ENCODE data around the gene ATP2A2. TPM values are rescaled to one million over a fixed set of nuclear protein-coding genes. Genes with fewer than 3 reads are reported as not detected.
A peak's percentile ranks its signal among the peaks of the same experiment; 100 is the strongest.
"Not testable (repeated sequence)": the region's sequence is repeated elsewhere in the genome, so short reads cannot be mapped to it uniquely, and the experiment has no call there.

The ATP2A2 gene
- total and polyA plus RNA-seq, 2 experiments from 2014 or later, result 297 to 400 TPM

DNA sequence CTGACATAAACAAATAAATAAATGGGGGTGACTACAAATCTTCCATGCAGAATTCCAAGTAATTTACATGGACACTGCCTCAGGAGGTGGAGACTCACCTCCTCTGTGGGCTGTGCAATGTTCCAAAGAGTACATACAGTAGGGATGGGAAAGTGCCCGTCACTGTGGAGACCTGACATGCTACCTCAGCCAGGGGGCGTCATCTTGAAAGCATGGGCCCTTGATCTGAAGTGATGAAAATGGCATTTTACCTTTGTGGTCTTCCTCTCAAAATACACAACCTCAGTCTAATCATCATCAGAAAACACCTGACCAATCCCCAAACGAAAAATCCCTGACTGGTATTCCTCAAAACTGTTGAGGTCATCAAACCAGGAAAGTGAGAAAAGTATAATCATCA is 74.0 kb downstream of the ATP2A2 start:
- Histone ChIP-seq H3K27ac (peak overlapping the region; percentile 26), H3K27me3 (no peaks in the 10 kb centered on the region), H3K9me3 (ENCODE audit: low read depth) (no peaks in the 10 kb centered on the region), H3K4me1 (ENCODE audit: low read depth) (no peaks in the 10 kb centered on the region), H3K36me3 (peaks cover 14% of the 10 kb centered on the region), H3K4me3 (no peak overlapping the region)
- DNase-seq (ENCODE audit: low read depth in 1 of 2, low spot score in 1 of 2), result peak in 1 of 2 donors; percentile 47
- TF ChIP-seq, protein P1, sequence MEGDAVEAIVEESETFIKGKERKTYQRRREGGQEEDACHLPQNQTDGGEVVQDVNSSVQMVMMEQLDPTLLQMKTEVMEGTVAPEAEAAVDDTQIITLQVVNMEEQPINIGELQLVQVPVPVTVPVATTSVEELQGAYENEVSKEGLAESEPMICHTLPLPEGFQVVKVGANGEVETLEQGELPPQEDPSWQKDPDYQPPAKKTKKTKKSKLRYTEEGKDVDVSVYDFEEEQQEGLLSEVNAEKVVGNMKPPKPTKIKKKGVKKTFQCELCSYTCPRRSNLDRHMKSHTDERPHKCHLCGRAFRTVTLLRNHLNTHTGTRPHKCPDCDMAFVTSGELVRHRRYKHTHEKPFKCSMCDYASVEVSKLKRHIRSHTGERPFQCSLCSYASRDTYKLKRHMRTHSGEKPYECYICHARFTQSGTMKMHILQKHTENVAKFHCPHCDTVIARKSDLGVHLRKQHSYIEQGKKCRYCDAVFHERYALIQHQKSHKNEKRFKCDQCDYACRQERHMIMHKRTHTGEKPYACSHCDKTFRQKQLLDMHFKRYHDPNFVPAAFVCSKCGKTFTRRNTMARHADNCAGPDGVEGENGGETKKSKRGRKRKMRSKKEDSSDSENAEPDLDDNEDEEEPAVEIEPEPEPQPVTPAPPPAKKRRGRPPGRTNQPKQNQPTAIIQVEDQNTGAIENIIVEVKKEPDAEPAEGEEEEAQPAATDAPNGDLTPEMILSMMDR (IDR thresholded peaks at IDR 0.05; ENCODE audit: low read depth, low read length), result peak; percentile 12

DNA sequence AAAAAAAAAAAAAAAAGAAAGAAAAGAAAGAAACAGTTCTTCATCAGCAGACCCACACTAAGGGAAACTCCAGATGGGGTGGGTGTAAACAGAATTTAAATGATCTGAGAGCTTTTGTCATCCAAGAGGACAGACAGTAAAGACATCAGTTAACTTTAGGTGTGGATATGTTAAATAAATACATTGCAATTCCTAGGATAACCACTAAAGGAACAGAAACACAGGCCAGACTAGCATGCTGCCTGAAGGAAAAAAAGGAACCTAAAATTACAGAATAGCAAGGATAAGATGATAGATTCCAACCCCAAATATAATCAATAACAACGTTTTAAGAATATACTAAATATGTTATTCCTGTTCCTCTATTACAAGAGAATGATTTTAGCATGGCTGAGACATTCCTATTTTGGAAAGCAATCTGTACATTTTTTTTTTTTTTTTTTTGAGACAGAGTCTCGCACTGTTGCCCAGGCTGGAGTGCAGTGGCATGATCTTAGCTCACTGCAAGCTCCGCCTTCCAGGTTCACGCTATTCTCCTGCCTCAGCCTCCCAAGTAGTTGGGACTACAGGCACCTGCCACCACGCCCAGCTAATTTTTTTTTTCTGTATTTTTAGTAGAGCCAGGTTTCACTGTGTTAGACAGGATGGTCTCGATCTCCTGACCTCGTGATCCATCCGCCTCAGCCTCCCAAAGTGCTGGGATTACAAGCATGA is 77.5 kb downstream of the ATP2A2 start:
- H3K4me1 ChIP-seq (ENCODE audit: low read depth); H3K9me3 ChIP-seq (ENCODE audit: low read depth); DNase-seq (ENCODE audit: low read depth in 1 of 2, low spot score in 1 of 2); H3K36me3 ChIP-seq; H3K4me3 ChIP-seq; H3K27me3 ChIP-seq; H3K27ac ChIP-seq: not testable (repeated sequence)
- TF ChIP-seq, protein P1 (IDR thresholded peaks at IDR 0.05; ENCODE audit: low read depth, low read length), result peak; percentile 30

DNA sequence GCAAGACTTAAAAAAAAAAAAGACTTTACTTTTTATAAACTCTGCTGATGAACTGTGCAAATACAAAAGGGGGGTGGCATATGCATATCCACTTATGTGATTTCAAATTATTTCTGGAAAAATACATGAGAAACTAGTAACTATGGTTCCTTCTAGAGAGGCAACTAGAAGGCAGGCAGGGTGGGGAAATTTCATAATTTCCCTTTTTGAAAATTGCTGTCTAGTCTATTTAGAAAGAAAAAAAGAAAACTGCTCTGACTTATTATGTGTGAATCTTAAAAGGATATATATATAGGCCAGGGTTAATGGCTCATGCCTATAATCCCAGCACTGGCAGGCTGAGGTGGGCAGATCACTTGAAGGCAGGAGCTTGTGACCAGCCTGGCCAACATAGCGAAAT is 80.2 kb downstream of the ATP2A2 start:
- no peaks in the 10 kb centered on the region for H3K27me3 ChIP-seq
- H3K9me3 ChIP-seq (ENCODE audit: low read depth), result no peaks in the 10 kb centered on the region
- H3K36me3 ChIP-seq, result no peaks in the 10 kb centered on the region
- no peak overlapping the region for H3K4me3 ChIP-seq
- H3K4me1 ChIP-seq (ENCODE audit: low read depth), result no peaks in the 10 kb centered on the region
- TF ChIP-seq, protein P1 (IDR thresholded peaks at IDR 0.05; ENCODE audit: low read depth, low read length), result no peak
- no peak for DNase-seq (ENCODE audit: low read depth in 1 of 2, low spot score in 1 of 2)
- H3K27ac ChIP-seq, result no peak overlapping the region

DNA sequence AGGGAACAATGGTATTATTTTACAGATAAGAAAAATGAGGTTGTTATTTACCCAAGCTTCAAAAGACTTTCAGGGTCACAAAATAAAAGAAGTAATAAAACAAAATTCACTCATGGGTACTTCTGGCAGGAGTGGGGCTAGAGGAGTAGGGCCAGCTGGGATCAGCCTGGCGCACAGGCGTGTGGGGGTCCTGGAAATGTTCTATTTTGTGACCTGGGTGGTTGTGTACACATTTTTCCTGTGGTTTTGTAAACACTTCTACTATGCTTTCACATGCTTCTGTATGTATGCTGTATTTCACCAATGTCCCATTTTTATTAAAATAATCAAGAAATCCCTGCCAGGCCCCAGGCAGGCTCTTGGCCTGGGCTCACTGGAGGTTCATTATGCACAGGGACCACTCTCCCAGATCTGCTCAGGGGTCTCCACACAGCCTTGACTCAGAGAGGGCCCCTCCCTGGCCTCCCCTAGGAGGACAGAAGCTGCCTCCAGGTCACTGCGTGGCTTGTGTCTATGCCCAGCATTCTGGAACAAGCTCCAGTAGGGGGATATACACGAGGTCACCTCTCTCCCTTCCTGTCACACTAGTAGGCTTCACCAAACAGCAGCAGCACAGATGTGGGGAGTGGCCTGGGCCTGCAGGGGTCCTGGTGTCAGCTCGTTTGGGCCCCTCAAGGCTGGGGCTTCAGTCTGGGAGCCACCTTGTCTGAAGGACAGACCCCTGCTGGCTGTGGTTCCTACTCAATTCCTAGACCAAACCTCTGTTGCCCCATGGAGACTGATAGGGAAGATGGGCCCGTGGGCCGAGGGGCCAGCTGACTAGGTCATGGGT is 84.7 kb downstream of the ATP2A2 start:
- TF ChIP-seq, protein P1 (IDR thresholded peaks at IDR 0.05; ENCODE audit: low read depth, low read length), result no peak
- no peak for DNase-seq (ENCODE audit: low read depth in 1 of 2, low spot score in 1 of 2)
- no peaks in the 10 kb centered on the region for H3K4me1 ChIP-seq (ENCODE audit: low read depth)
- no peak overlapping the region for H3K4me3 ChIP-seq
- H3K9me3 ChIP-seq (ENCODE audit: low read depth), result no peaks in the 10 kb centered on the region
- no peaks in the 10 kb centered on the region for H3K27me3 ChIP-seq
- H3K27ac ChIP-seq, result peak overlapping the region; percentile 21
- peaks cover 6% of the 10 kb centered on the region for H3K36me3 ChIP-seq

DNA sequence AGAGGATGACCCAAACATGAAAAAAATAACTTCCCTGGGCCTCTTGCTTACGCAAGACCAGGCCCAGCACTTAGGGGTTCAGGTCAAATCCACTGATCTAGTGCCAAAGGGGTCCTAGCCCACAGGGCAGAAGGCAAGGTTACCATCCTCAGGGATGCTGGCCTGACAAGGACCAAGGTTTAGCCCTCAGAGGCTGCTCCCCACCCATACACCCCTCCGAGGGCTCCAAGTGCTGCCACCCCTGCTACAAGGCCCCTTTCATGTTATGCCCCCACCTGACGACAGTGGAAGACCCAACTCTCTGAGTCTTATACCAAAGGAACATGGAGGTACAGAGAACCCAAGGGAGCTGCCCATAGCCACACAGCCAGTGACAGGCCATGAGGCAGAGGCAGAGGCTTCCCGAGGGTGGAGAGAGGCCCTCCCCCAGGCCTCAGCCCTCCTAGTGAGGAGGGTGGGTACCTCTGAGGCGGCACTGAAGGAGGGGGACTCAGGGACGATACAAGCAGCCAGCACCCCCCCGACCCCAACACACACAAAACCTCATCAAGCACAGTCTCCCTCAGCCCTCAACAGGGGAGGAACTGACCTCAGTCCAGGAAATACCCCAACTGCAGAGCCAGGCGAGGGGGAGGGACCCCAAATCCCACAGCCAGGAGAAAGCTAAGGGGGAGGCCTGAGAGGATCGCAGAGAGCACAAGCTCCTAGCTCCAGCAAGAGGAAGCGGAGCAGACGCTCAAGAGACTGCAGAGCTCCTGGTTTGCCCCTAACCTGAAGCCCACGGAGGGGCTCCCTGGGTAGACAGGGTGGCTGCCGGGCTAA is 85.5 kb downstream of the ATP2A2 start:
- H3K36me3 ChIP-seq, result peaks cover 6% of the 10 kb centered on the region
- no peak for DNase-seq (ENCODE audit: low read depth in 1 of 2, low spot score in 1 of 2)
- H3K27ac ChIP-seq, result peak overlapping the region; percentile 67
- H3K27me3 ChIP-seq, result no peaks in the 10 kb centered on the region
- H3K9me3 ChIP-seq (ENCODE audit: low read depth), result no peaks in the 10 kb centered on the region
- H3K4me1 ChIP-seq (ENCODE audit: low read depth), result no peaks in the 10 kb centered on the region
- no peak overlapping the region for H3K4me3 ChIP-seq
- TF ChIP-seq, protein P1 (IDR thresholded peaks at IDR 0.05; ENCODE audit: low read depth, low read length), result no peak

Measured in cardiac muscle cell (in vitro differentiated cells and primary cell).